Keratinocyte (primary cell): ENCODE results near the gene FAAP20. TPM values are rescaled to one million over a fixed set of nuclear protein-coding genes. Genes with fewer than 3 reads are reported as not detected.

Experiments used
- DNase-seq: peaks from one replicate; pipeline ENCODE4 v3.0.0-alpha.2; 2011; ENCODE audit warnings: low read depth, missing footprints, low spot score
- FAIRE-seq: peaks from 2 replicates; lab custom pipeline; 2011; peaks lifted over from hg19 to GRCh38; lab: Jason Lieb, UNC
- H2AFZ ChIP-seq: 2 replicates; pipeline ENCODE4 v1.6.0; 2012; ENCODE audit warnings: low read length, control low read depth, inconsistent platforms; ENCODE audit not compliant: control insufficient read depth
- H3K27ac ChIP-seq: 2 replicates; pipeline ENCODE4 v1.5.1; 2011; ENCODE audit warnings: low read length; ENCODE audit not compliant: control insufficient read depth, insufficient read depth
- H3K27me3 ChIP-seq: 3 replicates; pipeline ENCODE4 v1.6.0; 2011; ENCODE audit warnings: low read length; ENCODE audit not compliant: control insufficient read depth, insufficient read depth; ENCODE audit errors: extremely low read depth
- H3K36me3 ChIP-seq, 2 experiments: 2 replicates in 1 of 2; 3 replicates in 1 of 2; pipeline ENCODE4 v1.5.1; 2011; ENCODE audit warnings: low read length in 2 of 2, mild to moderate bottlenecking in 1 of 2; ENCODE audit not compliant: control insufficient read depth in 2 of 2, insufficient read depth in 2 of 2; ENCODE audit errors: extremely low read depth in 1 of 2
- H3K4me1 ChIP-seq: 3 replicates; pipeline ENCODE4 v1.5.1; 2011; ENCODE audit warnings: low read length; ENCODE audit not compliant: control insufficient read depth, insufficient read depth; ENCODE audit errors: extremely low read depth
- H3K4me2 ChIP-seq: 3 replicates; pipeline ENCODE4 v1.6.0; 2011; ENCODE audit warnings: low read depth, low read length; ENCODE audit not compliant: control insufficient read depth, insufficient read depth; ENCODE audit errors: extremely low read depth
- H3K4me3 ChIP-seq, 3 experiments: fragments of 200-600 bp in 1 of 3; sonication (generic) in 1 of 3; 2 replicates in 2 of 3; 3 replicates in 1 of 3; pipeline ENCODE4 v1.5.1; 2011 to 2016; ENCODE audit warnings: low read length in 3 of 3, mild to moderate bottlenecking in 3 of 3, control low read depth in 2 of 3, inconsistent platforms in 1 of 3, low read depth in 1 of 3, mixed read lengths in 1 of 3, mixed run types in 1 of 3, moderate library complexity in 1 of 3; ENCODE audit not compliant: control insufficient read depth in 2 of 3, insufficient read depth in 2 of 3; ENCODE audit errors: extremely low read depth in 1 of 3
- H3K79me2 ChIP-seq: 2 replicates; pipeline ENCODE4 v1.6.0; 2012; ENCODE audit warnings: low read length; ENCODE audit not compliant: control insufficient read depth, insufficient read depth
- H3K9ac ChIP-seq: 3 replicates; pipeline ENCODE4 v1.6.0; 2011; ENCODE audit warnings: low read length; ENCODE audit not compliant: control insufficient read depth, insufficient read depth; ENCODE audit errors: extremely low read depth
- H3K9me1 ChIP-seq: 3 replicates; pipeline ENCODE4 v1.6.0; 2011; ENCODE audit warnings: low read length; ENCODE audit not compliant: control insufficient read depth, insufficient read depth; ENCODE audit errors: extremely low read depth
- H3K9me3 ChIP-seq: 2 replicates; pipeline ENCODE4 v1.5.1; 2012; ENCODE audit warnings: low read depth, low read length; ENCODE audit not compliant: control insufficient read depth
- H4K20me1 ChIP-seq: 3 replicates; pipeline ENCODE4 v1.6.0; 2011; ENCODE audit warnings: low read length; ENCODE audit not compliant: control insufficient read depth, insufficient read depth; ENCODE audit errors: extremely low read depth
- CTCF ChIP-seq, 3 experiments: IDR thresholded peaks in 1 of 3; conservative IDR thresholded peaks in 1 of 3; optimal IDR thresholded peaks in 1 of 3; 2 replicates in 2 of 3; 3 replicates in 1 of 3; pipeline versions ENCODE3 to v1.5.1; 2011; ENCODE audit warnings: low read length in 3 of 3, mild to moderate bottlenecking in 3 of 3, moderate library complexity in 2 of 3, control low read depth in 1 of 3, inconsistent platforms in 1 of 3; ENCODE audit not compliant: insufficient read depth in 2 of 3; ENCODE audit errors: extremely low read depth in 1 of 3
- EZH2 ChIP-seq: IDR thresholded peaks from one replicate; pipeline ENCODE4 v1.6.1; 2012; ENCODE audit warnings: inconsistent platforms, mild to moderate bottlenecking, low read length, moderate library complexity
- dilution Hi-C: fragments of 300-500 bp; cut with MboI; formaldehyde crosslinking; loops from one replicate; pipeline ENCODE4 v1.7.0; 2020; ENCODE audit warnings: low sequenced_read_pairs; ENCODE audit not compliant: extremely low pct_ligation_motif_present
- polyA plus RNA-seq, 5 experiments: library from polyadenylated mRNA; depleted of rRNA in 3 of 5; stranded (reverse) in 3 of 5; stranded (forward) in 1 of 5; unstranded in 1 of 5; fragments of >200 nt; gene quantifications; 1 replicate in 1 of 5; 2 replicates in 3 of 5; 3 replicates in 1 of 5; pipeline versions ENCODE4 v1.2.1 to v1.2.3, GENCODE V29; 2011 to 2012; ENCODE audit warnings: missing spikeins in 2 of 5, low read depth in 1 of 5, low replicate concordance in 1 of 5

FAAP20 gene
- polyA plus RNA-seq, 1 donor (not counting 4 experiments of a cell fraction or from before 2014, with no cell fraction given): 7.3 TPM

- dilution Hi-C loops: no loop called here
- Histone ChIP-seq H3K4me3 (no peak overlapping the region), H3K9me1 (no peaks in the 10 kb centered on the region), H4K20me1 (no peaks in the 10 kb centered on the region), H3K27ac (no peak overlapping the region), H3K9ac (no peak overlapping the region), H3K27me3 (peaks cover 4% of the 10 kb centered on the region), H3K4me1 (peaks cover 27% of the 10 kb centered on the region), H2AFZ (no peak overlapping the region), H3K79me2 (no peaks in the 10 kb centered on the region), H3K36me3 (no peaks in the 10 kb centered on the region), H3K4me2 (no peak overlapping the region), H3K9me3 (no peaks in the 10 kb centered on the region)
- DNase-seq (no peak), FAIRE-seq (no peak)
- TF ChIP-seq CTCF (optimal IDR thresholded peaks at IDR 0.05 in 1 of 3, IDR thresholded peaks at IDR 0.05 in 1 of 3, conservative IDR thresholded peaks at IDR 0.05 in 1 of 3; ENCODE audit: extremely low read depth in 1 of 3, insufficient read depth in 2 of 3, low read length in 3 of 3): no peak
- TF ChIP-seq EZH2: no peak
Observed at GRCh38 chr1:2204415-2205190, 10.0 kb upstream of the FAAP20 start.

- peaks cover 4% of the 10 kb centered on the region for H3K27me3 ChIP-seq
- no peak for TF ChIP-seq EZH2
- TF ChIP-seq CTCF (optimal IDR thresholded peaks at IDR 0.05 in 1 of 3, IDR thresholded peaks at IDR 0.05 in 1 of 3, conservative IDR thresholded peaks at IDR 0.05 in 1 of 3; ENCODE audit: extremely low read depth in 1 of 3, insufficient read depth in 2 of 3, low read length in 3 of 3): no peak
- H3K4me3 ChIP-seq: no peak overlapping the region
- H3K9me1 ChIP-seq: no peaks in the 10 kb centered on the region
- no peak overlapping the region for H3K27ac ChIP-seq
- H3K4me1 ChIP-seq: peaks cover 26% of the 10 kb centered on the region
- no peaks in the 10 kb centered on the region for H4K20me1 ChIP-seq
- no peak overlapping the region for H3K9ac ChIP-seq
- H3K36me3 ChIP-seq: no peaks in the 10 kb centered on the region
- H3K9me3 ChIP-seq: no peaks in the 10 kb centered on the region
- H3K79me2 ChIP-seq: no peaks in the 10 kb centered on the region
- DNase-seq (no peak), FAIRE-seq (no peak)
- H2AFZ ChIP-seq: no peak overlapping the region
- H3K4me2 ChIP-seq: no peak overlapping the region
- dilution Hi-C loops: no loop called here
Observed at GRCh38 chr1:2203671-2204414, 9.3 kb upstream of the FAAP20 start.
